Caki2 (cell line): Measurements from ENCODE around the gene HLCS. TPM values are rescaled to one million over a fixed set of nuclear protein-coding genes. Genes with fewer than 3 reads are reported as not detected.
A peak's percentile ranks its signal among the peaks of the same experiment; 100 is the strongest.
"Not testable (repeated sequence)": the region's sequence is repeated elsewhere in the genome, so short reads cannot be mapped to it uniquely, and the experiment has no call there.

Source experiments
- DNase-seq: peaks from one replicate; pipeline ENCODE4 v3.0.0-alpha.2; 2015; ENCODE audit warnings: low read depth
- in situ Hi-C: cut with HindIII; loops from 2 replicates; pipeline ENCODE4 v1.10.0; 2016; ENCODE audit warnings: low sequenced_read_pairs, low pct_unique_long_range_greater_than_20kb, mixed read lengths
- total RNA-seq: library from RNA; depleted of rRNA; stranded (reverse); fragments of >200 nt; shearing (Covaris generic); gene quantifications from 2 replicates; pipeline ENCODE4 v1.2.3, GENCODE V29; 2014; ENCODE audit warnings: low replicate concordance

The HLCS gene
- total RNA-seq, 1 experiment from 2014 or later, result 10.4 TPM

GRCh38 chr21:36989199-36989698, 22.8 kb upstream of the HLCS start:
- in situ Hi-C loops, result not testable (repeated sequence)

GRCh38 chr21:36988536-36988935, 22.1 kb upstream of the HLCS start:
- in situ Hi-C loops, result no loop called here

More at GRCh38 chr21:36989199-36989698, 22.8 kb upstream of the HLCS start:
- DNase-seq, result not testable (repeated sequence)

GRCh38 chr21:36987845-36988244, 21.4 kb upstream of the HLCS start:
- no peak for DNase-seq
- in situ Hi-C loops, result no loop called here

More at GRCh38 chr21:36988536-36988935, 22.1 kb upstream of the HLCS start:
- DNase-seq, result no peak

- DNase-seq, result no peak
- in situ Hi-C loops, result no loop called here
Observed at GRCh38 chr21:36985751-36986594, 19.5 kb upstream of the HLCS start.

GRCh38 chr21:36981977-36982700, 15.7 kb upstream of the HLCS start:
- DNase-seq, result no peak
- in situ Hi-C loops, result no loop called here

- DNase-seq, result no peak
- in situ Hi-C loops, result no loop called here
Observed at GRCh38 chr21:36981049-36981391, 14.6 kb upstream of the HLCS start.

GRCh38 chr21:36980280-36981048, 14.0 kb upstream of the HLCS start:
- DNase-seq, result no peak
- in situ Hi-C loops, result no loop called here

GRCh38 chr21:36976882-36977651, 10.6 kb upstream of the HLCS start:
- peak; percentile 80 for DNase-seq
- in situ Hi-C loops, result no loop called here

- DNase-seq, result no peak
- in situ Hi-C loops, result no loop called here
Observed at GRCh38 chr21:36976228-36976861, 9.9 kb upstream of the HLCS start.

GRCh38 chr21:36974851-36975192, 8.4 kb upstream of the HLCS start:
- no peak for DNase-seq
- in situ Hi-C loops, result no loop called here

- DNase-seq, result peak; percentile 24
- in situ Hi-C loops, result no loop called here
Observed at GRCh38 chr21:36973986-36974850, 7.7 kb upstream of the HLCS start.

- DNase-seq, result no peak
- in situ Hi-C loops, result no loop called here
Observed at GRCh38 chr21:36968976-36969375, 2.5 kb upstream of the HLCS start.

- no peak for DNase-seq
- in situ Hi-C loops, result no loop called here
Observed at GRCh38 chr21:36968414-36968813, 1.9 kb upstream of the HLCS start.

- peak; percentile 34 for DNase-seq
- in situ Hi-C loops, result no loop called here
Observed at GRCh38 chr21:36966821-36967768, 626 bp upstream of the HLCS start.

GRCh38 chr21:36965720-36966065, 776 bp downstream of the HLCS start:
- DNase-seq, result no peak
- in situ Hi-C loops, result no loop called here
